Gastrocnemius medialis (tissue), 4 donors: ENCODE data around the gene CORO2B.

Experiments
- POLR2A ChIP-seq, 2 donors: fragments of 450-650 bp; IDR thresholded peaks; one replicate each; pipeline ENCODE4 v1.6.1; 2017; ENCODE audit warnings: antibody characterized with exemption in 2 of 2, mild to moderate bottlenecking in 2 of 2, moderate library complexity in 2 of 2
- TF ChIP-seq, protein P1 (sequence below), 5 experiments: fragments of 450-650 bp in 3 of 5; fragments of 200-600 bp in 2 of 5; sonication (generic) in 2 of 5; IDR thresholded peaks in 4 of 5; conservative IDR thresholded peaks in 1 of 5; 1 replicate in 4 of 5; 2 replicates in 1 of 5; pipeline ENCODE4 v1.5.1; 2016 to 2019; ENCODE audit warnings: antibody characterized with exemption in 5 of 5, mild to moderate bottlenecking in 3 of 5, moderate library complexity in 3 of 5

- TF ChIP-seq, protein P1, sequence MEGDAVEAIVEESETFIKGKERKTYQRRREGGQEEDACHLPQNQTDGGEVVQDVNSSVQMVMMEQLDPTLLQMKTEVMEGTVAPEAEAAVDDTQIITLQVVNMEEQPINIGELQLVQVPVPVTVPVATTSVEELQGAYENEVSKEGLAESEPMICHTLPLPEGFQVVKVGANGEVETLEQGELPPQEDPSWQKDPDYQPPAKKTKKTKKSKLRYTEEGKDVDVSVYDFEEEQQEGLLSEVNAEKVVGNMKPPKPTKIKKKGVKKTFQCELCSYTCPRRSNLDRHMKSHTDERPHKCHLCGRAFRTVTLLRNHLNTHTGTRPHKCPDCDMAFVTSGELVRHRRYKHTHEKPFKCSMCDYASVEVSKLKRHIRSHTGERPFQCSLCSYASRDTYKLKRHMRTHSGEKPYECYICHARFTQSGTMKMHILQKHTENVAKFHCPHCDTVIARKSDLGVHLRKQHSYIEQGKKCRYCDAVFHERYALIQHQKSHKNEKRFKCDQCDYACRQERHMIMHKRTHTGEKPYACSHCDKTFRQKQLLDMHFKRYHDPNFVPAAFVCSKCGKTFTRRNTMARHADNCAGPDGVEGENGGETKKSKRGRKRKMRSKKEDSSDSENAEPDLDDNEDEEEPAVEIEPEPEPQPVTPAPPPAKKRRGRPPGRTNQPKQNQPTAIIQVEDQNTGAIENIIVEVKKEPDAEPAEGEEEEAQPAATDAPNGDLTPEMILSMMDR (IDR thresholded peaks at IDR 0.05 in 4 of 5, conservative IDR thresholded peaks at IDR 0.05 in 1 of 5) = no peak
- TF ChIP-seq POLR2A (IDR thresholded peaks at IDR 0.05) = no peak
Measured at GRCh38 chr15:68627995-68628394, 49.2 kb downstream of the CORO2B start.
